Myometrial cell (primary cell): ENCODE results near the gene CYREN. TPM values are rescaled to one million over a fixed set of nuclear protein-coding genes. Genes with fewer than 3 reads are reported as not detected.

Experiments
- total RNA-seq: library from RNA; depleted of rRNA; stranded (reverse); fragments of >200 nt; gene quantifications from 2 replicates; pipeline ENCODE4 v1.2.3, GENCODE V29; 2015

CYREN gene, protein sequence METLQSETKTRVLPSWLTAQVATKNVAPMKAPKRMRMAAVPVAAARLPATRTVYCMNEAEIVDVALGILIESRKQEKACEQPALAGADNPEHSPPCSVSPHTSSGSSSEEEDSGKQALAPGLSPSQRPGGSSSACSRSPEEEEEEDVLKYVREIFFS
- total RNA-seq: 19.3 and 28.0 TPM in 2 replicates

DNA sequence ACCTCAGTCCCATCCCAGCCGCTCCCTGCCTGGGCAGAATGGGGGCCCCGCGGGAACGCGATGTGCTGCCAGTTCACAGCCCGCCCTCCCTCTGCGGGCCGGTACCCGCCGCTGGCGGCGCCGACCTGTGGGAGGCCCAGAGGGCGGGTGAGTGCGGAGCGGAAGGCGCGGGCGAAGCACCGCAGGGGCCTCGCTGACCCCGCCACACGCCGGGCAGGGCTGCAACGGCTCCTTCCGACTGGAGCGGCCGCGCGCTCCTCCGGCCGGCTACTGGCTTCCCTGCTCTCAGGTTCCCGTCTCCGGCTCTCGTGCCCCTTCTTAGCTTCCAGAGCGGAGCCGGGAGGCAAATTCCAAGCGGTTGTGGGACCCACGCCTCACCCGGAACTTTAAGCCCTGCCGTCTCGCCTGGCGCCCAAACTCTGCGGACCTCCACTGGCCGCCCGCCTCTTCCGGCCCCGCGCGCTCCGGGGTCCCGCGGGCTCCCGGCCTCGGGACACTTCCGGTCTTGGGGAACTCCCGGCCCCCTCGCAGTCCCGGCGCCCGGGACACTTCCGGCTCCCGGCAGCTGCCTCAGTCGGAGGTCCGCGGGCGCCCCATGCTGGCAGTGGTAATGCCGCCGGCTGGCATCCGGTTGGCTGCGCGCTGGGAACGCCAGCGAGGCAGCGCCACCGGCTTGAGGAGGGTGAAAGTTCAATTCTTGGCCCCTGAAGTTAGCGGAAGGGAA, at the start of gene CYREN:
Gene CYREN (minus strand): TSS at position 434 of the 724 bp plus-strand sequence. CDS start 1,785 bp downstream, outside the sequence.

DNA sequence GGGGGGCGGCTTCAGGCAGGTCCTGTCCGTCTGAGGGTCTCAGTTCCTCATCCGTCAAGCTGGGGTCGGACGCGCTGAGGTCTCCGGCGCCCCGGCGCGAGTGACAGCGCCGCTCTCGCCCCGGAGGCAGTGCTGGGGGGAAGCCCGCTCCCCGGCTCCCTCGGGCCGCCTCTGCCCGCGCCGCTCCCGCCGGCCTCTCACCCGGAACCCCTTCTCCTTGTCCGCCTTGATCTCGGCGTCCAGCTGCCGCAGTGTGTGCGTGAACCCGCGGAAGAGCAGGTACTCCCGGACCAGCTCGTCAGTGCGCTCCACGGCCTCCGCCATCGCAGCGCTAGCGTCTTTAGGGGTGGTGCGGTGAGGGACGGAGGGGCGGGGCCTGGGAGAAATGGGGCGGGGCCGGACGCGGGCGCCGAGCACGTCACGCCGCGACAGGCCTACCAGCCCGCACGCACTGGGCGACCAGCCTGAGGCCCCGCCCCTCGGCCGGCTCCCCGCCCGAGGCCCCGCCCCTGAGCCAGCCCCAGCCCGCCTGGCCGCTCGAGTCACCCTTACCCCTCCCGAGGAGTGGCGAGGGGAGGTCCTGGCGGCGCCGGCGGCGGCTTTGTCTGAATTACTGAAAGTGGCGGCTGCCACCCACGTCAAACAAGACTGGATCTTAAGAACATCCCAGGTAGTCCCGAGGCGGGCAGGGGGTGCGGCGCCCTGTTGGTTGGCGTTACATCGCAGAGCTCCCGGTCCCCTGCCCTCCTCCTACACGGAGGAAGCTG, 40.9 kb upstream of the CYREN start, which contains the start of gene WDR91:
Gene WDR91 (minus strand): TSS at position 348 of the 767 bp plus-strand sequence. CDS start 24 bp downstream, at position 324.

DNA sequence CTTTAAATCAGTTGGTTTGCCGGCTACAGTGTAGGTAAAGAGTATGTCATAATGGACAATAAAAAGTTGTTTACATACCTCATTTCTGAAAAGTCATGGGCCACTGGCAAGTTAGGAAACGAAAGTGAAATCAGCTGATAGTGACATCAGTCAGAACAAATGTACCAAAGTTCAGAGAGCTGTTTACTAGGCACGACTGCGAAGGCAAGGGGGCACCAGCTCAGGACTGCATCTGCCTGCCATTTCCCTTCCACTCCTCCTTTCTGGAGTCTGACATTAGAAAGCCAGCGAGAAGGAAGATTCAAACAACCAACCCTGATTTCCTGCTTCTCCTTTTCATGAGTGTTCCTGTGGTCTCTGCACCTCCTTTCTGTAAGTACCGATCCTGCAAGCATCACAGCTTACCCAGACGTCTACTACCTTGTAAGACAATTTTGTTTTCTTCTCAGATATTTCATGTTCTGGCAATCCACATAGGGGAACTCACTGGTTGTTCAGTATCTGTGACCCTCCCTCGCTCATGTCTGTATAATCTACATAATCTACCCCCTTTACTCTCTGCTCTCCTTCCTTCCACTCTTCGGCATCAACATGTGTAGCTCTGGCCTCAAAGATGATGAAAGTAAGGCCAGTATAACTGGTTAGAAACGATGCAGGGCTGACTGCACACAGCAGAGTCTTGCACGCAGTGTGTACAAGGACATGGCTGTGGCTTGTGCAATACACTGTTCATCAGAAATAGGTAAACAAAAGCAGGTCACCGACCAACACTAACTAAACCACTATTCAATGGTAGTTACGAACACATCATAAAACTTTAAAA, 22.4 kb downstream of the CYREN start, which contains the start of gene TMEM140:
Gene TMEM140 (plus strand): TSS at position 174 of the 823 bp plus-strand sequence. CDS start 16,370 bp downstream, outside the sequence.

Other genes starting within 250 kb of the CYREN start
- 0.58 and 2.1 TPM in 2 replicates for gene AGBL3, start 184.2 kb downstream of the CYREN start, total RNA-seq
- gene TMEM140, start 22.6 kb downstream of the CYREN start, total RNA-seq: 6.9 and 9.2 TPM in 2 replicates
- 4.6 and 6.9 TPM in 2 replicates for gene WDR91, start 40.8 kb upstream of the CYREN start, total RNA-seq
- gene STRA8, start 63.1 kb upstream of the CYREN start, total RNA-seq: not detected in 2 replicates